Nephron (organoid): ENCODE results near the gene GNAZ.
A peak's percentile ranks its signal among the peaks of the same experiment; 100 is the strongest.
"Not testable (repeated sequence)": the region's sequence is repeated elsewhere in the genome, so short reads cannot be mapped to it uniquely, and the experiment has no call there.

Source experiments
- H3K27ac Mint-ChIP-seq, 3 experiments: 2 replicates each; pipeline ENCODE4 v1.8.0; 2020; ENCODE audit warnings: mixed read lengths in 3 of 3, mild to moderate bottlenecking in 2 of 3, moderate library complexity in 1 of 3
- H3K27me3 Mint-ChIP-seq: 2 replicates; pipeline ENCODE4 v1.8.0; 2021; ENCODE audit warnings: low read depth, mild to moderate bottlenecking, moderate library complexity, mixed read lengths
- H3K36me3 Mint-ChIP-seq: 2 replicates; pipeline ENCODE4 v1.8.0; 2020; ENCODE audit warnings: low read depth, mixed read lengths
- H3K4me1 Mint-ChIP-seq: 2 replicates; pipeline ENCODE4 v1.8.0; 2020; ENCODE audit warnings: mixed read lengths
- H3K4me3 Mint-ChIP-seq, 3 experiments: 2 replicates each; pipeline ENCODE4 v1.8.0; 2020; ENCODE audit warnings: mild to moderate bottlenecking in 3 of 3, mixed read lengths in 3 of 3, moderate library complexity in 2 of 3
- H3K9me3 Mint-ChIP-seq: 2 replicates; pipeline ENCODE4 v1.8.0; 2020; ENCODE audit warnings: mixed read lengths
- CTCF ChIP-seq, 3 experiments: fragments of 200-600 bp; sonication (generic); IDR thresholded peaks; one replicate each; pipeline ENCODE4 v1.5.0; 2021; ENCODE audit warnings: antibody characterized with exemption in 3 of 3; ENCODE audit not compliant: unreplicated experiment in 3 of 3

Gene GNAZ

DNA sequence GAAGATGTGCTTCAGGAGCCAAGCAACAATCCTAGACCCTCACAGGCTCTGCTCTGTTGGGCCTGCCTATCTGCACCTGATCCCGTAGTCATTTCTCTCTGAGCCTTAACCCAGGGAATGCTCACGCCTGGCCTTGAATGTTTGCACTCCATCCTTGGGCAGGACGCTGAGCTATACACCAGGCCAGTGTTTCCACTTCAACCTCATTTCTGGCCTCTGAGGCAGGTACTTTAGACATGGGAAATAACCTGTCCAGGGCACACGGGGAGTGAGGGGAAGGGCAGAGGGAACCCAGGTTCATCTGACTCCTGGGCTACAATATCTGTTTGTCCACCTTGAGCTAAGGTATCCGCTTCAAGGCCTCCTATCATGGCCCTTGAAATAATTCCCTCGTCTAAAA lies 61.6 kb downstream of the GNAZ start:
- Mint-ChIP-seq H3K4me1 (peaks cover 7% of the 10 kb centered on the region), H3K9me3 (no peaks in the 10 kb centered on the region), H3K27me3 (peaks cover 10% of the 10 kb centered on the region), H3K36me3 (no peaks in the 10 kb centered on the region), H3K27ac (no peak overlapping the region), H3K4me3 (no peak overlapping the region)
- no peak for TF ChIP-seq CTCF (IDR thresholded peaks at IDR 0.05; ENCODE audit: unreplicated experiment in 3 of 3)

DNA sequence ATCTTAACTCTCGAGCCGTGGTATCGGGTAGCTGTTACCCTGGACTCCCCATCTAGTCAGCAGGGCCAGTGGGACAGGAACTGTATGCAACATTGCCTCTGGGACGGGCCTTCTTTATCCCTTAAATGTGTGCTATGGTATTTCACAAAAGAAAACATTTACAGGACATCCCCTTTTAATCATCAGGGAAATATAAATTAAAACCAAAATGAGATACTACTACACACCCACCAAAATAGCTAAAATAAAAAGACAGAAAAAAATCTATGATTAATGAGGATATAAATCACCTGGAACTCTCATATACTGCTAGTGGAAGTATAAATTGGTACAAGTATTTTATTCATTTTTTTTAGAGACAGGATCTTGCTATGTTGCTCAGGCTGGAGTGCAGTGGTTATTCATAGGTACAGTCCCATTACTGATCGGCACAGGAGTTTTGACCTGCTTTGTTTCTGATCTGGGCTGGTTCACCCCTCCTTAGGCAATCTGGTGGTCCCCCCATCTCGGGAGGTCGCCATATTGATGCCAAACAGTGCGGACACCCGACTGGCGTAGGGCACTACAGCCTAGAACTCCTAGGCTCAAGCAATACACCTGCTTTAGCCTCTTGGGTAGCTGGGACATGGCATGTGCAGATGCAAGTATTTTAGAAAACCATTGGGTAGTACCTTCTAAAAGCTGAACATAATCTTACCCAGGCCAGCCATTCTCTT lies 62.2 kb downstream of the GNAZ start:
- Mint-ChIP-seq H3K4me3 (no peak overlapping the region), H3K27me3 (peaks cover 10% of the 10 kb centered on the region), H3K36me3 (no peaks in the 10 kb centered on the region), H3K9me3 (no peaks in the 10 kb centered on the region), H3K27ac (no peak overlapping the region), H3K4me1 (peaks cover 7% of the 10 kb centered on the region)
- TF ChIP-seq CTCF (IDR thresholded peaks at IDR 0.05; ENCODE audit: unreplicated experiment in 3 of 3): no peak

GRCh38 chr22:23133922-23134321 lies 63.6 kb downstream of the GNAZ start:
- Mint-ChIP-seq H3K9me3 (no peaks in the 10 kb centered on the region), H3K4me1 (no peaks in the 10 kb centered on the region), H3K4me3 (no peak overlapping the region), H3K27ac (no peak overlapping the region), H3K27me3 (peaks cover under 1% of the 10 kb centered on the region), H3K36me3 (no peaks in the 10 kb centered on the region)
- no peak for TF ChIP-seq CTCF (IDR thresholded peaks at IDR 0.05; ENCODE audit: unreplicated experiment in 3 of 3)

DNA sequence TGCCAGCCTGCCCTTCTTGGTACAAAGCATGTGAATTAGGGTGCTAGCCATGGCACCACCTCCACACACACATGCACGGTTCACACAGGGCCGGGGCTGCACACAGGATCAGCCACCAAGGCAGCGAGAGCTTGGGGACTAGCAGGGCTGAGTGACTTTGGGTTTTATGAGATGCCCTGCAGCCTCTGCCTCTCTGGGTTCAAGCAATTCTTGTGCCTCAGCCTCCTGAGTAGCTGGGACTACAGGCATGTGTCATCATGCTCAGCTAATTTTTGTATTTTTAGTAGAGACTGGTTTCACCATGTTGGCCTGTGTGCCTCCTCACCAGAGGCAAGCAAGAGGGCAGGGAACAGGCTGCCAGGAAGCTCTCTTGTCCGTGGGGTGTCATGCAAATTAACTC lies 66.7 kb downstream of the GNAZ start:
- H3K27ac Mint-ChIP-seq, H3K9me3 Mint-ChIP-seq, H3K4me1 Mint-ChIP-seq, H3K27me3 Mint-ChIP-seq, H3K4me3 Mint-ChIP-seq, H3K36me3 Mint-ChIP-seq: not testable (repeated sequence)

DNA sequence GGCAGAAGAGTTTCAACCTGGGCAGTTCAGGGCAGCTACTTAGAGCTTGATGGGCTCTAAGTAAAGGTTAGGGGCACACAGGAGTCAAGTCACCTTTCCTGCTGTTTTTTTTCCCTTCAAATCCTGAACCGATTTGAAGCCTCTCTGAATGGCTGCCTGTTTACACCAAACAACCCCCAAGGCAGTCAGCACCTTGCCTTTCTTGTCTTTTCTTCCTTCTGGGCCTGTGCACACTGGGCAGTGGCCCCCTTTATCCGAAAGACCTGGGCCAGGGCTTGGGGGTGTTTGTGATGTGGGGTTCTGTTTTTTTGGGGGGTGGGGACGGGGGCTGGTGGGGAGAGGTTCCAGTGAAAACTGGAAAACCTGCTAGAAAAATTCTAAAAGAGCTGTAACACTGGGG lies 67.1 kb downstream of the GNAZ start:
- Mint-ChIP-seq H3K4me1 (peaks cover 9% of the 10 kb centered on the region), H3K27ac (no peak overlapping the region), H3K36me3 (no peaks in the 10 kb centered on the region), H3K4me3 (no peak overlapping the region), H3K9me3 (no peaks in the 10 kb centered on the region), H3K27me3 (no peaks in the 10 kb centered on the region)
- TF ChIP-seq CTCF (IDR thresholded peaks at IDR 0.05; ENCODE audit: unreplicated experiment in 3 of 3): no peak

- Mint-ChIP-seq H3K27ac (no peak overlapping the region), H3K27me3 (peaks cover 5% of the 10 kb centered on the region), H3K9me3 (no peaks in the 10 kb centered on the region), H3K4me3 (peak overlapping the region in 1 of 3 experiments; percentile 12), H3K4me1 (peaks cover 9% of the 10 kb centered on the region), H3K36me3 (no peaks in the 10 kb centered on the region)
- no peak for TF ChIP-seq CTCF (IDR thresholded peaks at IDR 0.05; ENCODE audit: unreplicated experiment in 3 of 3)
These were observed 67.7 kb downstream of the GNAZ start for GRCh38 chr22:23137905-23138561.
